Bronchial epithelial cell (primary cell): ENCODE measurements around the gene CAB39. TPM values are rescaled to one million over a fixed set of nuclear protein-coding genes. Genes with fewer than 3 reads are reported as not detected.

Experiments used
- DNase-seq: peaks from one replicate; pipeline ENCODE4 v3.0.0-alpha.2; 2010; ENCODE audit warnings: low read depth
- FAIRE-seq: peaks from 2 replicates; lab custom pipeline; 2011; peaks lifted over from hg19 to GRCh38; lab: Jason Lieb, UNC
- H3K27me3 ChIP-seq: 2 replicates; pipeline ENCODE4 v1.5.1; 2011; ENCODE audit warnings: low read length; ENCODE audit not compliant: control insufficient read depth, insufficient read depth
- H3K36me3 ChIP-seq: 2 replicates; pipeline ENCODE4 v1.5.1; 2011; ENCODE audit warnings: low read length; ENCODE audit not compliant: control insufficient read depth, insufficient read depth
- H3K4me3 ChIP-seq: 2 replicates; pipeline ENCODE4 v1.5.1; 2011; ENCODE audit warnings: mild to moderate bottlenecking, low read depth, low read length, control low read depth
- CTCF ChIP-seq: IDR thresholded peaks from 2 replicates; pipeline ENCODE4 v1.5.1; 2011; ENCODE audit warnings: mild to moderate bottlenecking, moderate library complexity, low read length, control low read depth, inconsistent platforms; ENCODE audit not compliant: insufficient read depth, severe bottlenecking
- total RNA-seq: library from RNA; depleted of rRNA; stranded (reverse); fragments of >200 nt; gene quantifications from 2 replicates; pipeline ENCODE4 v1.2.1, GENCODE V29; 2014

CAB39 gene
- total RNA-seq, 1 donor from 2014 or later: 87.4 TPM

GRCh38 chr2:230779607-230780006, 67.0 kb downstream of the CAB39 start:
- FAIRE-seq: no peak
- Histone ChIP-seq H3K27me3 (no peaks in the 10 kb centered on the region), H3K36me3 (peaks cover 7% of the 10 kb centered on the region), H3K4me3 (no peak overlapping the region)
- DNase-seq: no peak
- TF ChIP-seq CTCF: no peak

- Histone ChIP-seq H3K4me3 (no peak overlapping the region), H3K36me3 (peaks cover 7% of the 10 kb centered on the region), H3K27me3 (no peaks in the 10 kb centered on the region)
- DNase-seq (peak; percentile 91), FAIRE-seq (no peak)
- TF ChIP-seq CTCF: no peak
Measured at GRCh38 chr2:230781130-230781797, 68.6 kb downstream of the CAB39 start.

GRCh38 chr2:230783101-230783500, 70.5 kb downstream of the CAB39 start:
- no peak for TF ChIP-seq CTCF
- FAIRE-seq: no peak
- H3K4me3 ChIP-seq: no peak overlapping the region
- no peaks in the 10 kb centered on the region for H3K27me3 ChIP-seq
- H3K36me3 ChIP-seq: peaks cover 7% of the 10 kb centered on the region
- no peak for DNase-seq

GRCh38 chr2:230784795-230785194, 72.2 kb downstream of the CAB39 start:
- Histone ChIP-seq H3K36me3 (peaks cover 6% of the 10 kb centered on the region), H3K27me3 (no peaks in the 10 kb centered on the region), H3K4me3 (no peak overlapping the region)
- DNase-seq (peak; percentile 94), FAIRE-seq (peak; percentile 92)
- TF ChIP-seq CTCF: no peak

GRCh38 chr2:230785346-230785745, 72.7 kb downstream of the CAB39 start:
- TF ChIP-seq CTCF: no peak
- H3K36me3 ChIP-seq: peaks cover 6% of the 10 kb centered on the region

GRCh38 chr2:230787101-230787500, 74.5 kb downstream of the CAB39 start:
- no peak for FAIRE-seq
- H3K27me3 ChIP-seq: no peaks in the 10 kb centered on the region
- no peak for TF ChIP-seq CTCF
- DNase-seq: no peak
- H3K4me3 ChIP-seq: no peak overlapping the region
- peaks cover 9% of the 10 kb centered on the region for H3K36me3 ChIP-seq

More at GRCh38 chr2:230785346-230785745, 72.7 kb downstream of the CAB39 start:
- no peak overlapping the region for H3K4me3 ChIP-seq
- no peak for FAIRE-seq
- H3K27me3 ChIP-seq: no peaks in the 10 kb centered on the region
- no peak for DNase-seq
